Breast epithelium (tissue), 3 donors: ENCODE results near the gene BCL11B.

Experiments used
- POLR2A ChIP-seq: fragments of 450-650 bp; IDR thresholded peaks from one replicate; pipeline ENCODE4 v1.6.1; 2016; ENCODE audit warnings: antibody characterized with exemption, mild to moderate bottlenecking, moderate library complexity
- TF ChIP-seq, protein P1 (sequence below), 3 donors: fragments of 450-650 bp; IDR thresholded peaks; one replicate each; pipeline ENCODE4 v1.5.1; 2016 to 2017; ENCODE audit warnings: antibody characterized with exemption in 3 of 3, mild to moderate bottlenecking in 3 of 3, moderate library complexity in 3 of 3

DNA sequence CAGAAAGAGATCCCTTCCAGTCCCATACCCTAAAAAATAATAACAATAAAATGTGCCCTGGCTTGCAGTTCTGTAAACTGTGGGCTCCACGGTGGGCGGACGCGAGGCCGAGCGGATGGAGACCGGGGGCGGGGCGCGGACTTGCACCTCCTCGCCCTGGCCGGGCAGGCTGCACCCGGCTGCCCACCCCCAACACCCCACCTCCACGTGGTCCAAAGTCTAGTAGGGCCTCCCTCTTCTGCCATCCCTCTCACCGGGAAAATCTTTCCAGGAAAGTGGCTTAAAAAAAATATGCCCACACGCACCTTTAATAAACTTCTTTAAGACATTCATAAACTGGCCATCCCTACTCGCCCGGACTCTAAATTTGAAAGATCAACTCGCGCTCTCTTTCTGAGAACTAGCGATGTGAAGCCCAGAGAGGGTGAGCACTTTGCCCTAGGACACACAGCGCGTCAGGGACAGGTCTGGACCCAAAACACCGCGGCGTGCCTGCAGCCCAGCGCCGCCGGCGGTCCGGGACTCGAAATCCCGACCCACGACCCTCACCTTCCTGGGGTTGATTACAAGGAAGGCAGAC lies 1.9 kb upstream of the BCL11B start:
- TF ChIP-seq, protein P1, sequence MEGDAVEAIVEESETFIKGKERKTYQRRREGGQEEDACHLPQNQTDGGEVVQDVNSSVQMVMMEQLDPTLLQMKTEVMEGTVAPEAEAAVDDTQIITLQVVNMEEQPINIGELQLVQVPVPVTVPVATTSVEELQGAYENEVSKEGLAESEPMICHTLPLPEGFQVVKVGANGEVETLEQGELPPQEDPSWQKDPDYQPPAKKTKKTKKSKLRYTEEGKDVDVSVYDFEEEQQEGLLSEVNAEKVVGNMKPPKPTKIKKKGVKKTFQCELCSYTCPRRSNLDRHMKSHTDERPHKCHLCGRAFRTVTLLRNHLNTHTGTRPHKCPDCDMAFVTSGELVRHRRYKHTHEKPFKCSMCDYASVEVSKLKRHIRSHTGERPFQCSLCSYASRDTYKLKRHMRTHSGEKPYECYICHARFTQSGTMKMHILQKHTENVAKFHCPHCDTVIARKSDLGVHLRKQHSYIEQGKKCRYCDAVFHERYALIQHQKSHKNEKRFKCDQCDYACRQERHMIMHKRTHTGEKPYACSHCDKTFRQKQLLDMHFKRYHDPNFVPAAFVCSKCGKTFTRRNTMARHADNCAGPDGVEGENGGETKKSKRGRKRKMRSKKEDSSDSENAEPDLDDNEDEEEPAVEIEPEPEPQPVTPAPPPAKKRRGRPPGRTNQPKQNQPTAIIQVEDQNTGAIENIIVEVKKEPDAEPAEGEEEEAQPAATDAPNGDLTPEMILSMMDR (IDR thresholded peaks at IDR 0.05): no peak
- TF ChIP-seq POLR2A: no peak
